COLO668 (cell line): ENCODE data around the gene ZFYVE9.
"Not testable (repeated sequence)": the region's sequence is repeated elsewhere in the genome, so short reads cannot be mapped to it uniquely, and the experiment has no call there.

Experiments used
- DNase-seq: peaks from one replicate; lab custom pipeline; 2025; ENCODE audit not compliant: unreplicated experiment; lab: John Stamatoyannopoulos, UW

The ZFYVE9 gene

GRCh38 chr1:52182874-52183400, 41.0 kb downstream of the ZFYVE9 start:
- no peak for DNase-seq

DNA sequence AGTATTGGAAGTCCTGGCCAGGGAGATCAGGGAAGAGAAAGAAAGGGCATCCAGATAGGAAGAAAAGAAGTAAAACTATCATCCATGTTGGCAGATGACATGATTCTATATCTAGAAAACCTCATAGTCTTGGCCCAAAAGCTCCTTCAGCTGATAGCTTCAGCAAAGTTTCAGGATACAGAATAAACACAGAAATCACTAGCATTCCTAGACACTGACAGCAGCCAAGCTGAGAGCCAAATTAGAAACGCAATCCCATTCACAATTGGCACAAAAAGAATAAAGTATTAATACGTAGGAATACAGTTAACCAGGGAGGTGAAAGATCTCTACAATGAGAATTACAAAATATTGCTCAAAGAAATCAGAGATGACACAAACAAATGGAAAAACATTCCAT, 44.6 kb downstream of the ZFYVE9 start:
- DNase-seq, result no peak

DNA sequence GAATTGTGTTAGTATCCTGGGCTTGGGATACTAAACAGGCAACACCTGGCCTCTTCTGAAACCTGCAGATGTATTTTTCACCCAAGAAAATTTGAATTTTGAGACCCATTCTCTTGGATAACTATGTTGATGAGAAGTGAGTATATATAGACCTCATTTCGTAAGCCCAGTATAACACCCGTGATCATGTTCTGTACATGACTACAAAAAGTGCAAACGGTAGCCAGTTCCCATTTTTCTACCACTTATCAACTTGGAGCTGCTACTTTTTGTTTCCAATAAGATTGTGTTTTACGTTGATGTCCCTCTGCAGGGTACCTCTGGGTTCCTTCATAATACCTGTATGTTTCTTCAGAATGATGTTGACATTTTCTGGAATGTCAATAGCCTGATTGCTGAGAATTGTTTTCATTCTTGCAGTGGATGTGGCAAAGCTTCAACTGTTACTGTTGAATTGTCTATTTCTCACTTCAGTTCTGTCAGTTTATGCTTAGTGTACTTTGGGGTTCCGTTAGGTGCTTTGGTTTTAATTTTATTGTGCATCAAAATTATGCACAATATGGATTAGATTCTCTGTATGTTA, 48.1 kb downstream of the ZFYVE9 start:
- DNase-seq, result no peak

DNA sequence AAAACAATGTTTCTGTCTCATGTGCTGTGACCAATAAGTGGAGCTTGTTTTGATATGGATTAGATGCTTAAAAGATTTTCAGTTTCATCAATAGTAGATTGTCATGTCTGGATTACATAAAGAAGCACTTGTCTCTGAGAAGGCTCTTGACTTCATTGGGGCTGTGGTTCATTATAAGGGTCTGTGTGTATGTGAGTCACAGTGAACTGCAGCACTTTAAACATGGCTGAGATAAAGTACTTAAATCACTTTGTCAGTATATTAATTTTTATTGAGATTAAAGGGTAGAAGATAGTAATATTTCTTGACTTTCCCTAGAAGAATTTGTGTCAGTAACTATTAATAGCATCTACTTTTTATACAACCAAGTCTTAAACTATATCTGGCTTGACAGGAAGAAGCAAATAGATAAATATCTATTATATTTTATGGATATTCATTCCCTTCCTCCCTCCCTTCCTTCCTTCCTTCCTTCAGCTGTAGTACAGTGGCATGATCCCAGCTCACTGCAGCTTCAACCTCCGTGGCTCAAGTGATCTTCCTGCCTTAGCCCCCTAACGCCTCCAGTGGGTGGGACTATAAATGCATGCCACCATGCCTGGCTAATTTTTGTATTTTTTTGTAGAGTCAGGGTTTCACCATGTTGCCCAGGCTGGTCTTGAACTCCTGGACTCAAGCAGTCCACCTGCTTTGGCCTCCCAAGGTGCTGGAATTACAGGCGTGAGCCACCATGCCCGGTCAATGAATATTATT, 48.8 kb downstream of the ZFYVE9 start:
- no peak for DNase-seq

DNA sequence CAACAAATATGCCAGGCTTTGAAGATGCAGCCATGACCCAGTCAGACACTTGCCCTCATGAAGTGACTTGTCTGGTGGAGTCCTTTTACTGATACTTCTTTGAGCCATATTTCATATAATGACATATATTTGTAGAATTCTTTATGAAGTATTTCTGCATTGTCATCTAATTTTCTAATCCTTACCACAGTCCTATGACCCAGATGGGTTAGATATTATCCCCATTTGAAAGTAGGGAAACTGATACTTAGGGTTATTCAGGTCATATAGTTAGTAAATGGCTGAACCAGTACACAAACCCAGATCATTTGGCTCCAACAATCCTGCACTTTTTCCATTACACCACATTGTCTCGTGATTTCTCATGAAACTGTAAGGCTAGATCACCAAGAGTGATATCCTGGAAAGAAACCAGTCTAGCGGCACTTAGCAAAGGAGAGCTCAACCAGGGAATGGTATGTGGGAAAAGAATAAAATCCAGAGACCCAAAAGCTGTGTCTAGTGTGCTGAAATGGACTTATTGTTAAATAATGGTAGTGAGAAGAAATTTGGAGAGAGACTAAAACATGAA, 49.6 kb downstream of the ZFYVE9 start:
- no peak for DNase-seq

GRCh38 chr1:52192024-52192423, 50.1 kb downstream of the ZFYVE9 start:
- DNase-seq, result no peak

DNA sequence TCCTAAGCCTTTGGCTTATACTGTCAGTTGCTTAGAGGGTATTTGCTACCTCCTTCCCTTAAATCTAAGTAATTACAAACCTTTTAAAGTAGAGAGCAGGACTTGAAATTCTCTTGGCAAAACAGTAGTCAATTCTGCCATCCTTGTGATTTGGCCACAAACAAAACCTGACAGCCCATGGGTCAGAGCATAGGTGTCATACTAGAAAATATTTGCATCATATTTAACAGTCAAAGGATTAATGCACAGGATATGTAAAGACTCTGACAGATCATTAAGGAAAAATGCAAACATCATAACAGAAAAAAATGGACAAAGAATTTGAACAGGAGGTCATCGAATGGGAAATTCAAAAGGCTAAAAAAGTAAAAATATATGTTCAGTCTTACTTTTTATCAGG, 50.5 kb downstream of the ZFYVE9 start:
- no peak for DNase-seq

GRCh38 chr1:52193985-52194384, 52.1 kb downstream of the ZFYVE9 start:
- no peak for DNase-seq

DNA sequence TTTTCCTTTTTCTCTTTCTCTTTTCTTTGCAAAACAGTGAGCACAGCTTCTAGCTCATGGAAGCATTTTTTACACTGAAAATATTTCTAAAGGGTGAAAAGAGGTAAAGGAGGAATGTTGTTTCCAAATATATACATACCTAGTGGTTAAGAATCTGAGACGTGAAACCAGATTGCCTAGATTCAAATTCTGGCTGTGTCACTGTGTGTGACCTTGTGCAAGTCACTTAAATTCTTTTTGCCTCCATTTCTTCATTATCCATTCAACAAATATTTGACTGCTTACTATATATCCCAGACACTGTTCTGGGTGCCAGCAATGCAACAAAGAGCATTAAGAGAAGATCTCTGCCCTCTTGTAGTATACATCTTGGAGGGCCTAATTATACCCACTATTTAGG, 53.3 kb downstream of the ZFYVE9 start:
- no peak for DNase-seq

DNA sequence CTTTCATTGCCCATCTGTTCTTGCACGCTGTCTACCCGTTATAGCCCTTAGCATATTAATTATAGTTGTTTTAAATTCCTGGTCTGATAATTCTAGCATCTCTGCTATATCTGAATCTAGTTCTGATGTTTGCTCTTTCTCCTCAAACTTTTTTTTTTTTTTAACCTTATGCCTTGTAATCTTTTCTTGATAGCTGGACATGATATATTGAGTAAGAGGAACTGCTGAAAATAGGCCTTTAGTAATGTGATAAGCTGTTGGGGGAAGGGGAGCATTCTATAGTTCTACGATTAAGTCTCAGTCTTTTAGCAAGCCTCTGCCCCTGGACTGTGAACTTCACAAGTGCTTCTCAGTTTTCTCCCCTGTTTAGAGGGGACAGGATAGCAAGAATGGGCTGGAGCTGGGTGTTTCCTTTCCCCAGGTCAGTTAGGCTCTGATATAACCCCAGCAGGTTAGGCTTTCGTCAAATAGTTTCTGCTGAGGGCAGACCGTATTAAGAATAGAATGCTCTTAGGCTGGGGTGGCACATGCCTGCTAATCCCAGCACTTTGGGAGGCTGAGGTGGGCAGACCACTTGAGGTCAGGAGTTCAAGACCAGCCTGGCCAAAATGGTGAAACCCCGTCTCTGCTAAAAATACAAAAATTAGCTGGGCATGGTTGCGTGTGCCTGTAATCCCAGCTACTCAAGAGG, 62.2 kb downstream of the ZFYVE9 start:
- DNase-seq, result no peak

GRCh38 chr1:52204696-52205095, 62.8 kb downstream of the ZFYVE9 start:
- no peak for DNase-seq

DNA sequence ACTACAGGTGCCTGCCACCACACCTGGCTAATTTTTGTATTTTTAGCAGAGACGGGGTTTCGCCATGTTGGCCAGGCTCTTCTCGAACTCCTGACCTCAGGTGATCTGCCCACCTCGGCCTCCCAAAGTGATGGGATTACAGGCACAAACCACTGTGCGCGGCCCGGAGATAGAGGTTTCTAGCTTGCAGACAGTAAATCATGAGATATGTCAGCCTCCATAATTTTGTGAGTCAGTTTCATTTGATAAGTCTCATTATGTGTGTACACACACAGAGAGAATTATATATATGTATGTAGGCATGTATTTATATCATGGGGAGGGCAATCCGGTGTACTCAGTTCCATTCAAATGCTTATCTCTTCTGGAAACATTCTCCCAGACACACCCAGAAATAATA, 64.8 kb downstream of the ZFYVE9 start:
- not testable (repeated sequence) for DNase-seq

- DNase-seq, result no peak
These were observed 67.5 kb downstream of the ZFYVE9 start for GRCh38 chr1:52209429-52209828.

- DNase-seq, result no peak
These were observed 68.2 kb downstream of the ZFYVE9 start for GRCh38 chr1:52210044-52210443.

GRCh38 chr1:52216907-52217458, 75.1 kb downstream of the ZFYVE9 start:
- DNase-seq, result no peak

- no peak for DNase-seq
These were observed 83.3 kb downstream of the ZFYVE9 start for GRCh38 chr1:52225174-52225573.

DNA sequence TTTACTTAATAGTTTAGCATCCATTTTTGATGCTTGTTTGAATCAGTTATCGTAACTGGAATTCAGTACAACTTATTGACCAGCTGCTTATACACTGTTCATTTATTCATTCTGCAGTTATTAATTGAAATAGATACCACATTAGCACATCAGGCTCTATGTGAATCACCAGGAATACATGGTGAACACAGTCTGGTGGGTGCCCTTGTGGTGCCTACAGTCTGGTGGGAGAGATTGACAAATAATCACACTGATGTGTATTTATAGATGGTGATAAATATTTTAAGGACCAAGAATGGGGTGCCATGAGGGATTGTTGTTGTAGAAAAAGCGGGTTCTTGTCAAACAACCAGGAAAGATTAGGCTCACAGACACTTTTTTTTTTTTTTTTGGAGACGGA, 87.6 kb downstream of the ZFYVE9 start:
- no peak for DNase-seq

DNA sequence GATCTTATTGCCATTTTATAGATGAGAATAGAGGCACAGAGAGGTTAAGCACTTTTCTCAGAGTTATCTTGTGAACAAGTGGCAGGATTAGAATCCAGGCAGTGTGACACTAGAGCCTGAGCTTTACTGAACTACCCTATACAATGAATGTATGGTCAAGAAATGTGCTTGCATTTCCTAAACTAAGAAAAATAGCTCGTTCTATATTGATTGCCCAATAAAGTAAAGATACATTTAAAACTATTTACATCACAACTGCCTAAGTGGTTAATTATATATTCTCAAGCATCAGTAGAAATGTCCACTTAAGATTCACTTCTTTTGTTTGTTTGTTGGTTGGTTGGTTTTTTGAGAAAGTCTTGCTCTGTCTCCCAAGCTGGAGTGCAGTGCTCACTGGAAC, 91.6 kb downstream of the ZFYVE9 start:
- no peak for DNase-seq

GRCh38 chr1:52234014-52234413, 92.1 kb downstream of the ZFYVE9 start:
- no peak for DNase-seq

GRCh38 chr1:52234708-52235107, 92.8 kb downstream of the ZFYVE9 start:
- DNase-seq, result no peak

- DNase-seq, result no peak
These were observed 93.8 kb downstream of the ZFYVE9 start for GRCh38 chr1:52235646-52236045.
